PC-9 (cell line): ENCODE measurements around the gene ZNF423.

Experiments used
- CTCF ChIP-seq: fragments of 200-600 bp; sonication (generic); conservative IDR thresholded peaks from 2 replicates; pipeline ENCODE4 v1.6.1; 2017; ENCODE audit warnings: mixed run types, antibody characterized with exemption, mild to moderate bottlenecking, moderate library complexity
- EZH2 ChIP-seq: fragments of 200-600 bp; sonication (generic); IDR thresholded peaks from 2 replicates; pipeline ENCODE4 v1.8.0; 2017; ENCODE audit warnings: antibody characterized with exemption, low read depth

DNA sequence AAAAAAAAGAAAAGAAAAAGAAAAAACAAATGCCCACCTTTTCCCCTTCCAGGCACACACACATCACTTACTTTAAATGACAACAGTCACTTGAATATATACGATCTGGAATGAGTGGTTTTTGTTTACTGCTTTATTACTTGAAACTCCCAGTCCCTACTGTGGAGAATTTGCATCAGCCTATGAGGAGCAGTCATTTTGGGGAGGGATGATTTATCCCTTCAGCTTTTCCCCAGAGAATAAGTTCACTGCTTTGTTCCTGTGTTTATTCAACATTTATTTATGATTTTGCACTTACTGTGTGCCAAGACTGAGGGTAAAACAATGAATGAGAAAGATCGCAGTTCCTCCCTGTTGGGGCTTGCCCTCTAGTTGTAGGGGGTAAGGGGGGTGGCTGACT lies 4.7 kb upstream of the ZNF423 start:
- TF ChIP-seq CTCF (no peak), EZH2 (no peak)
